ENCODE results near the gene SLC25A6.

Gene SLC25A6

DNA sequence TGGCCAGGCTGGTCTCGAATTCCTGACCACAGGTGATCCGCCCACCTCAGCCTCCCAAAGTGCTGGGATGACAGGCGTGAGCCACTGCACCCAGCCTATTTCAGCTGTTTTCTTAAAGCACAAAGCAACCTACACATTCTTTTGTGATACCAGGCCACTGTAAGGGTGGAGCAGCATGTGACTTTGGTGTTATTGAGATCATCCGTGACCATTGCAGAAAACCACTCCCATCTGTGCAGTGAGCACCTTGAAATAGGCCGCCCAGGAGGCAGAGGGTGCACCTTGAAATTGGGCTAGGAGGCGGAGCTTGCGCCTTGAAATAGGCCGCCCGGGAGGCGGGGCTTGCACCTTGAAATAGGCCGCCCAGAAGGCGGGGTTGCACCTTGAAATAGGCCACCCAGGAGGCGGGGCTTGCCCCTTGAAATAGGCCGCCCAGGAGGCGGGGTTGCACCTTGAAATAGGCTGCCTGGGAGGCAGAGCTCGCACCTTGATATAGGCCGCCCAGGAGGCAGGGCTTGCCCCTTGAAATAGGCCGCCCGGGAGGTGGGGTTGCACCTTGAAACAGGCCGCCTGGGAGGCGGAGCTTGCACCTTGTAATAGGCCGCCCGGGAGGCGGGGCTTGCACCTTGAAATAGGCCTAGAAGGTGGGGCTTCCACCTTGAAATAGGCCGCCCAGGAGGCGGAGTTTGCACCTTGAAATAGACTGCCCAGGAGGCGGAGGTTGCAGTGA is 9.0 kb upstream of the SLC25A6 start:
- no peak overlapping the region for H3K4me3 ChIP-seq (ENCODE audit: low read depth, low read length)
- DNase-seq (ENCODE audit: low read depth) = no peak
- TF ChIP-seq, protein P1, sequence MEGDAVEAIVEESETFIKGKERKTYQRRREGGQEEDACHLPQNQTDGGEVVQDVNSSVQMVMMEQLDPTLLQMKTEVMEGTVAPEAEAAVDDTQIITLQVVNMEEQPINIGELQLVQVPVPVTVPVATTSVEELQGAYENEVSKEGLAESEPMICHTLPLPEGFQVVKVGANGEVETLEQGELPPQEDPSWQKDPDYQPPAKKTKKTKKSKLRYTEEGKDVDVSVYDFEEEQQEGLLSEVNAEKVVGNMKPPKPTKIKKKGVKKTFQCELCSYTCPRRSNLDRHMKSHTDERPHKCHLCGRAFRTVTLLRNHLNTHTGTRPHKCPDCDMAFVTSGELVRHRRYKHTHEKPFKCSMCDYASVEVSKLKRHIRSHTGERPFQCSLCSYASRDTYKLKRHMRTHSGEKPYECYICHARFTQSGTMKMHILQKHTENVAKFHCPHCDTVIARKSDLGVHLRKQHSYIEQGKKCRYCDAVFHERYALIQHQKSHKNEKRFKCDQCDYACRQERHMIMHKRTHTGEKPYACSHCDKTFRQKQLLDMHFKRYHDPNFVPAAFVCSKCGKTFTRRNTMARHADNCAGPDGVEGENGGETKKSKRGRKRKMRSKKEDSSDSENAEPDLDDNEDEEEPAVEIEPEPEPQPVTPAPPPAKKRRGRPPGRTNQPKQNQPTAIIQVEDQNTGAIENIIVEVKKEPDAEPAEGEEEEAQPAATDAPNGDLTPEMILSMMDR (IDR thresholded peaks at IDR 0.05; ENCODE audit: insufficient read depth, low read depth, low read length, missing control alignments) = no peak

DNA sequence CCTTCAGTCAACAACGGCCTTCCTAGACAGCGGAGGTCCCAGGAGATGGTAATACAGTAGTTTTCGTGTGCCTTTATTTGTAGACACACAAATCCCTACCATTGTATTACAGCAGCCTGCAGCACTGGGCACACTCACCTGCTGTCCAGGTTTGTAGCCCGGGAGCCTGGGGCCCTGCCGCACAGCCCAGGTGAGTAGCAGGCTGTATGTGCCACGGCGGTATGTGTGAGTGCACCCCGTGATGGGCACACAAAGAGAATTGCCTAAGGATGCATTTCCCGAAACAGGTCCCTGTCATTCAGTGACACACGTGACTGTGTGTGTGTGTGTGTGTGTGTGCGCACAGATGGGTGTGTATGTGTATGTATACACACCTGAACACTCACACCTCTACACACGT is 8.1 kb upstream of the SLC25A6 start:
- H3K4me3 ChIP-seq (ENCODE audit: low read depth, low read length) = no peak overlapping the region
- TF ChIP-seq, protein P1 (IDR thresholded peaks at IDR 0.05; ENCODE audit: insufficient read depth, low read depth, low read length, missing control alignments) = no peak
- no peak for DNase-seq (ENCODE audit: low read depth)

DNA sequence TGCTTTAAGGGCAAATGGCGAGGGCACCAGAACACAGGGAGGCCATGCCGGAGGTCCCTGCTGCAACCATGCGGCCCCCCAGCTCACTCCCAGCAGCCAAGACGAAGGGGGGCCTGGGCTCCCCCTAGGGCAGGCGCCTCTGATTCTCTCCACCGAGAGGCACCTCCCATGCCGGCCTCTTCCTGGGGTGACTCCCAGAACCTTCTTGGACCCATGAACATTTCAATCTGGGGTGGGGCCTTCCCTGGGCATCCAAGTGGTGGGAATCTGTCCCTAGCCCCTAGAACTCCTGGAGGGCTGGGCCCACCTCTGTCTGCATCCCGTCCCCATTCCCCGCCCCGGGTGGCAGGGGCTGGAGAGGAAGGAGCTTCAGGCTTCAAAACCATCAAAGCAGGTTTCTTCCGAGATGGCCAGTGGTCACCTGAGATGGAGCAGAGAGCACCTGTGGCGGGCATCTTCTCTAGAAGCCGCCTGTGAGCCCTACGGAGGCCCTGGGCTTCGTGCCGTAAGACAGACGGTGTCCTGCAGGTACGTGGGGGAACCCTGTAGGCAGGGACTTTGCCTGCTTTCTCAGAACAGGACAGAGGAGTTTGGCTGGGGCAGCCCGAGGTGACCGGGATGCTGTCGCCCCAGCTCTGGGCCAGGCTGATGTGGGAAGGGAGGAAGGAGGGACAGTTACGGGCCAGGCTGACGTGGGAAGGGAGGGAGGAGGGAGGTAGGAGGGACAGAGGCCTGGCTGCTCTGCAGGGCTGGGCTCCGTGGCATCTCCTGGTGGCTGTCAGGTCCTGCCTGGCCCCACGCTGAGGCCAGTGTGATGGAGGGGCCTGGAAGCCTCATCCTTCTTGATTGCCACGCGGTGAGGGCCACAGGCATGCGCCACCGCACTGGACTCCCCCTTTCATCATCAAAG is 6.8 kb upstream of the SLC25A6 start:
- no peak for DNase-seq (ENCODE audit: low read depth)
- TF ChIP-seq, protein P1 (IDR thresholded peaks at IDR 0.05; ENCODE audit: insufficient read depth, low read depth, low read length, missing control alignments) = no peak
- no peak overlapping the region for H3K4me3 ChIP-seq (ENCODE audit: low read depth, low read length)

DNA sequence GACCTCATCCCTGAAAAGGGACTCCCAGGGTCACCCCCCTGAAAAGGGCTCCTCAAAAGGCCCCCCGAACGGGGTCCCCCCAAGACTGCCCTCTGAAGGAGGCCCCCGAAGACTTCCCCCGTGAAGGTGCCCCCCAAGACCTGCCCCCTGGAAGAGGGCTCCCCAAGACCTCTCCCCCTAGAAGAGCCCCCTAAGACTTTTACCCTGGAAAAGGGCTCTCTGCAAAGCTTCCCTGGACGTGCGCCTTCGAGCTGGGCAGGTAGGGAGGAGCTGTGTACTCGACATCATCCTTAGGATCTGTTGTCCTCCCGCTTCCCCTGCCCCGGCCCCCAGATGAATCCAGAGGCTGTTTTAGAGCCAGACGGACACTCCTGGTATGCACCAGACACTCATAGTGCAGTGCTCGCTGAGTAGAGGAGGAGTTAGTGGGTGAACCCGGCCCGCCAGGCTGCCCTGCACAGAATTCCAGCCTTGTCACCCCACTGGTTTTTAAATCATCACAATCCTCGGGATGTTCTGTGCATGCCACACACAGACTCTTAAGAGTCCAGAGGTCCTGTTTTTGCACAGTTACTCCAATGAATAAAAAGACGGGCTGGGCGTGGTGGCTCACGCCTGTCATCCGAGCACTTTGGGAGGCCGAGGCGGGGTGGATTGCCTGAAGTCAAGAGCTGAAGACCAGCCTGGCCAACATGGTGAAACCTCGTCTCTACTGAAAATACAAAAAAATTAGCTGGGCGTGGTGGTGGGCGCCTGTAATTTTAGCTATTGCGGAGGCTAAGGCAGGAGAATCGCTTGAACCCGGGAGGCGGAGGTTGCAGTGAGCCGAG is 5.7 kb upstream of the SLC25A6 start:
- H3K4me3 ChIP-seq (ENCODE audit: low read depth, low read length) = no peak overlapping the region
- TF ChIP-seq, protein P1 (IDR thresholded peaks at IDR 0.05; ENCODE audit: insufficient read depth, low read depth, low read length, missing control alignments) = no peak
- DNase-seq (ENCODE audit: low read depth) = no peak

DNA sequence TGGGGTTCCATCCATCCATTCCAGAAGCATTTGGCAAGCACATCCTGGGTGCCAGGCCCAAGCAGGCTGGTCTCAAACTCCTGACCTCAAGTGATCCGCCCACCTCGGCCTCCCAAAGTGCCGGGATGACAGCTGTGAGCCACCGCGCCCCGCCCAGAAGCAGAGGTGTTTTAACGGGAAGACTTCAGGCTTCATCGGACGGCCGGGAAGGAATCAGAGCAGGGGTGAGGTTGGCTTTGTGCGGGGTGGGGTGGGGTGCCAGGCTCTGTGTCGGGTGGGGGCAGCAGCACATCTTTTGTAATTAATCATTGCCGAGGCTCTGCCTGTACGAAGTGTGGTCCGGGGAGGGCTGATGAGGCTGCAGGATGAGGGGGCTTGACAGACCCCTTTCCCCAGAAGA is 5.1 kb upstream of the SLC25A6 start:
- no peak overlapping the region for H3K4me3 ChIP-seq (ENCODE audit: low read depth, low read length)
- TF ChIP-seq, protein P1 (IDR thresholded peaks at IDR 0.05; ENCODE audit: insufficient read depth, low read depth, low read length, missing control alignments) = no peak
- DNase-seq (ENCODE audit: low read depth) = no peak

DNA sequence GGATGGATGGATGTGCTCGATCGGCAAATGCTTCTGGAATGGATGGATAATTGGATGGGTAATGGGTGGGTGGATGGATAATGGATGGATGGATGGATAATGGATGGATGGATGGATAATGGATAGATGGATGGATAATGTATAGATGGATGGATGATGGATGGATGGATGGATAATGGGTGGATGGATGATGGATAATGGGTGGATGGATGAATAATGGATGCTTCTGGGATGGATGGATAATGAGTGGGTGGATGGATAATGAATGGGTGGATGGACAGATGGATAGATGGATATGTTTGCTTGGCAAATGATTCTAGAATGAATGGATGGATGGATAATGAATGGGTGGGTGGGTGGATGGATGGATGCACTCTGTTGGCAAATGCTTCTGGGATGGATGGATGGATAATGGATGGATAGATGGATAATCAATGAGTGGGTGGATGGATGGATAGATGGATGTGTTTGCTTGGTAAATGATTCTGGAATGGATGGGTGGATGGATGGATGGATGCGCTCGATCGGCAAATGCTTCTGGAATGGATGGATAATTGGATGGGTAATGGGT is 3.8 kb upstream of the SLC25A6 start:
- TF ChIP-seq, protein P1 (IDR thresholded peaks at IDR 0.05; ENCODE audit: insufficient read depth, low read depth, low read length, missing control alignments) = no peak
- no peak overlapping the region for H3K4me3 ChIP-seq (ENCODE audit: low read depth, low read length)

More for the DNA sequence above, 3.8 kb upstream of the SLC25A6 start:
- DNase-seq (ENCODE audit: low read depth) = no peak
